HG02981 (cell line): ENCODE measurements around the gene STEAP2.

ENCODE experiments used
- ATAC-seq: cut with Tn5 transposase; IDR thresholded peaks from one replicate; pipeline ENCODE4 v1.9.1; 2021; ENCODE audit warnings: mild to moderate bottlenecking, moderate library complexity; ENCODE audit not compliant: unreplicated experiment

Gene STEAP2

GRCh38 chr7:90267263-90267858 lies 55.8 kb downstream of the STEAP2 start:
- no peak for ATAC-seq

- no peak for ATAC-seq
Observed at GRCh38 chr7:90269163-90269562, 57.6 kb downstream of the STEAP2 start.

GRCh38 chr7:90270431-90271178 lies 59.1 kb downstream of the STEAP2 start:
- ATAC-seq = no peak

GRCh38 chr7:90271753-90272152 lies 60.2 kb downstream of the STEAP2 start:
- no peak for ATAC-seq

GRCh38 chr7:90272242-90272641 lies 60.7 kb downstream of the STEAP2 start:
- ATAC-seq = no peak

GRCh38 chr7:90274161-90274560 lies 62.6 kb downstream of the STEAP2 start:
- ATAC-seq = no peak

GRCh38 chr7:90276033-90276728 lies 64.6 kb downstream of the STEAP2 start:
- ATAC-seq = no peak
